Measurements from ENCODE around the gene PKN1. TPM values are rescaled to one million over a fixed set of nuclear protein-coding genes. Genes with fewer than 3 reads are reported as not detected.

Gene PKN1
- total RNA-seq, 1 experiment from 2014 or later: 257 TPM

GRCh38 chr19:14443632-14444216 is 10.6 kb downstream of the PKN1 start:
- H2AFZ ChIP-seq: no peak overlapping the region
- CTCF ChIA-PET: no interaction called here

GRCh38 chr19:14446336-14447036 is 13.4 kb downstream of the PKN1 start:
- H3K4me1 ChIP-seq (replicated peaks; ENCODE audit: insufficient read depth): no peaks in the 10 kb centered on the region
- TF ChIP-seq CTCF (conservative IDR thresholded peaks at IDR 0.05) (no peak), EZH2 (IDR thresholded peaks at IDR 0.05; ENCODE audit: low read depth) (no peak)
- peaks cover 25% of the 10 kb centered on the region for H4K20me1 ChIP-seq (ENCODE audit: insufficient read depth)
- H3K36me3 ChIP-seq (ENCODE audit: low read depth): peaks cover 65% of the 10 kb centered on the region
- H3K4me2 ChIP-seq: no peak overlapping the region
- peaks cover 28% of the 10 kb centered on the region for H3F3A ChIP-seq (ENCODE audit: insufficient read depth, low read depth)
- H3K79me2 ChIP-seq (ENCODE audit: low read depth): no peaks in the 10 kb centered on the region
- H3K9me3 ChIP-seq (ENCODE audit: insufficient read depth, low read depth): no peaks in the 10 kb centered on the region
- ChIA-PET POLR2A (ENCODE audit: unreplicated experiment) (no interaction called here), CTCF (no interaction called here)
- no peaks in the 10 kb centered on the region for H3K9me2 ChIP-seq (ENCODE audit: insufficient read depth)
- no peak overlapping the region for H3K4me3 ChIP-seq
- no peak overlapping the region for H2AFZ ChIP-seq
- no TSS peak for BruUV-seq (replicated peaks)
- DNase-seq: no peak
- intact Hi-C loops (cut with micrococcal nuclease; ENCODE audit: unreplicated experiment): no loop called here
- H3K27me3 ChIP-seq (ENCODE audit: insufficient read depth, low read depth): no peaks in the 10 kb centered on the region
- H3K27ac ChIP-seq: no peak overlapping the region

More at GRCh38 chr19:14443632-14444216, 10.6 kb downstream of the PKN1 start:
- TF ChIP-seq EZH2 (IDR thresholded peaks at IDR 0.05; ENCODE audit: low read depth) (no peak), CTCF (conservative IDR thresholded peaks at IDR 0.05) (no peak)
- peaks cover 54% of the 10 kb centered on the region for H3K36me3 ChIP-seq (ENCODE audit: low read depth)
- peaks cover 17% of the 10 kb centered on the region for H3K79me2 ChIP-seq (ENCODE audit: low read depth)
- H3K4me1 ChIP-seq (replicated peaks; ENCODE audit: insufficient read depth): no peaks in the 10 kb centered on the region
- DNase-seq: no peak
- no peaks in the 10 kb centered on the region for H3K9me2 ChIP-seq (ENCODE audit: insufficient read depth)
- no peak overlapping the region for H3K4me2 ChIP-seq
- no peaks in the 10 kb centered on the region for H3K9me3 ChIP-seq (ENCODE audit: insufficient read depth, low read depth)
- BruUV-seq (replicated peaks): no TSS peak
- H3F3A ChIP-seq (ENCODE audit: insufficient read depth, low read depth): peaks cover 13% of the 10 kb centered on the region
- no peaks in the 10 kb centered on the region for H3K27me3 ChIP-seq (ENCODE audit: insufficient read depth, low read depth)
- no peak overlapping the region for H3K4me3 ChIP-seq
- POLR2A ChIA-PET (ENCODE audit: unreplicated experiment): no interaction called here
- H4K20me1 ChIP-seq (ENCODE audit: insufficient read depth): peaks cover 26% of the 10 kb centered on the region
- no peak overlapping the region for H3K27ac ChIP-seq
- intact Hi-C loops (cut with micrococcal nuclease; ENCODE audit: unreplicated experiment): no loop called here

GRCh38 chr19:14449321-14449720 is 16.2 kb downstream of the PKN1 start:
- H3K4me3 ChIP-seq: no peak overlapping the region
- DNase-seq: peak in 1 of 2 experiments; percentile 62

More at GRCh38 chr19:14449321-14449720, 16.2 kb downstream of the PKN1 start:
- CTCF ChIA-PET: no interaction called here
- no peak for TF ChIP-seq CTCF (conservative IDR thresholded peaks at IDR 0.05)
- no peak for TF ChIP-seq EZH2 (IDR thresholded peaks at IDR 0.05; ENCODE audit: low read depth)
- H3K27ac ChIP-seq: 0 out of 2 replicates have a peak overlapping the region, but pooled peaks have one; percentile 31
- H3F3A ChIP-seq (ENCODE audit: insufficient read depth, low read depth): peaks cover 28% of the 10 kb centered on the region
- H4K20me1 ChIP-seq (ENCODE audit: insufficient read depth): peaks cover 24% of the 10 kb centered on the region
- no peaks in the 10 kb centered on the region for H3K9me2 ChIP-seq (ENCODE audit: insufficient read depth)
- no peak overlapping the region for H2AFZ ChIP-seq
- H3K27me3 ChIP-seq (ENCODE audit: insufficient read depth, low read depth): no peaks in the 10 kb centered on the region
- no peaks in the 10 kb centered on the region for H3K4me1 ChIP-seq (replicated peaks; ENCODE audit: insufficient read depth)
- H3K4me2 ChIP-seq: no peak overlapping the region
- no peaks in the 10 kb centered on the region for H3K9me3 ChIP-seq (ENCODE audit: insufficient read depth, low read depth)
- intact Hi-C loops (cut with micrococcal nuclease; ENCODE audit: unreplicated experiment): no loop called here
- POLR2A ChIA-PET (ENCODE audit: unreplicated experiment): no interaction called here
- H3K79me2 ChIP-seq (ENCODE audit: low read depth): no peaks in the 10 kb centered on the region
- H3K36me3 ChIP-seq (ENCODE audit: low read depth): peaks cover 55% of the 10 kb centered on the region
- no TSS peak for BruUV-seq (replicated peaks)

Data from PC-9 (cell line).